HG03575 (cell line): ENCODE measurements around the gene SALL3.
"Not testable (repeated sequence)": the region's sequence is repeated elsewhere in the genome, so short reads cannot be mapped to it uniquely, and the experiment has no call there.

Source experiments
- ATAC-seq: cut with Tn5 transposase; IDR thresholded peaks from one replicate; pipeline ENCODE4 v1.9.1; 2021; ENCODE audit not compliant: unreplicated experiment, insufficient number of reproducible peaks, low FRiP score; ENCODE audit errors: extremely low read depth

The SALL3 gene

DNA sequence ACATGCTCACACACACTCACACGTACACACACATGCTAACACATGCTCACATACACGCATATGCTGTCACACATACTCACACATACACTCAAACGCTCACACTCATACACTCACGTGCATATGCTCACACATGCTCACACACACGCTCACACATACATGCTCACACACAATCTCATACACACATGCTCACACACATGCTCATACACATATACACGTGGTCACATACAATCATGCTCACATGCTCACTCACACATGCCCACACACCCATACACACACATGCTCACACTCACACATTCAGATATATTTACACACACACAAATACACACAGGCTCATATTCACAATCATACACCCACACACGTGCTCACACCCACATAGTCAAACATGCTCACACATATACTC lies 17.5 kb upstream of the SALL3 start:
- no peak for ATAC-seq

DNA sequence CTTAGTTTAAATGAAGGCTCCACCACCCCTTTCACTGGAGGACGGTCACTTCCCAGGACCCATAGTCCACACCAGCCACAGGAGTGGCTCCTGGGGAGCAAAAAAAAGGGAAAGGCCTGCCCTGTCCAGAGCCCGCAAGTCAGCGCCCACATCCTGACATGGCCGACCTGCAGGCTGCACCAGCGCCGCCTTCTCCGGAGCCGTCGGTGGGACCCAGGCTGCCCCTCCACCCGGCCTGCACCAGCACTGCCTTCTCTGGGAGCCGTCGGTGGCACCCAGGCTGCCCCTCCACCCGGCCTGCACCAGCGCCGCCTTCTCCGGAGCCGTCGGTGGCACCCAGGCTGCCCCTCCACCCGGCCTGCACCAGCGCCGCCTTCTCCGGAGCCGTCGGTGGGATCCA lies 14.9 kb upstream of the SALL3 start:
- ATAC-seq: not testable (repeated sequence)

DNA sequence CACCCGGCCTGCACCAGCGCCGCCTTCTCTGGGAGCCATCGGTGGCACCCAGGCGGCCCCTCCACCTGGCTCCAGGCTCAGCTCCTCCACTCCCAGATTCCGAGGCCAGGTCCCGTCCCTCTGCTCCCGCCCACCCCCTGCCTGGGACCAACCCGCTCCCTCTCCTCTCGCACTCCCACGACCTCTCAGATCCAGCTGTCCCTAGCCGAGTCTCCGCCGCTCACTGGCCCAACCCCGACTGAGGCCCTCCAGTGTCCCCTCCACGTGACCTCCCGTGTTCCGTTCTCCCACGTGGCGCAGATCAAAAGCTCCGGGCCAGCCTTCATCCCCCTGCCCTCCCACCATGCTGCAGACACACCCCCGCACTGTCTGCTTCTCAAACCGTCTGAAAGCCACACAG lies 14.4 kb upstream of the SALL3 start:
- no peak for ATAC-seq

DNA sequence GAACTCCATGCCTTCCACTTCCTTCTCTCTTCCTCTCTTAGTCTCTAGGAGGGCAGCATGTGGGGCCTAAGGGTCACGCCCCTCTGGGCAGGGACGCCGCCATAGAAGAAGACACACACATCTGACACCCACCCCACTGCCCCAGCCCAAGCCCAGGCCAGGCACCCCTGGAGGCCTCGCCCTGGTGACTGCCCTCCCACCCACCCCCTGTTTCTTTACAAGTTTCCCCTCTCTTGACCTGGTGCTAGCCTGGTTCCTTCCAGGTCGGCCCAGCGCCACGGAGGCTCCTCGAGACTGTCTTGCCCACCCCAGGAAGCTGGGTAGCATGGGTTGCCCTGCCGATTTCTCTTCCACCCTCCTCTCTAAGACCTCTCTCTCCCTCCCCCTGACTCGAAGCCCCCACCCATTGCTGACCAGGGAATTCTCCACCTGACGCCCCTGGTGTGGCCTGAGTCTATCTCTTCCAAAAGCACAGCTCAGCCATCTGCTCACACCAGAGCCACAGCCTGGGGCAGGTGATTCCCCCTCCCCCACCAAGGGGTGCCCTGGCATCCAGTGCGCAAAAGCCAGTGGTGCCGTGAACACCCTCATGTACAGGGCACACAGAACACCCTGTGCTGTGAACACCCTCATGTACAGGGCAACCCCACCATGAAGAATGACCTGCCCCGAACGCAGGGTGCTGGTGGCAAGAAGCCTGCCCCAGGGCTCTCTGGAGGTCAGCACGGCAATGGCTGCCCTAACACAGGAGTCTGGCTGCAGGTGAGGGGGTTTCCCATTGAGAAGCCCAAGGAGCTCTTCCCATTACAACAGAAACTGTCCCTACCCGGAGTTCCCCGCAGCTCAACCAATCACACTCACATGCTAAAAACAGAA lies 13.5 kb upstream of the SALL3 start:
- no peak for ATAC-seq

DNA sequence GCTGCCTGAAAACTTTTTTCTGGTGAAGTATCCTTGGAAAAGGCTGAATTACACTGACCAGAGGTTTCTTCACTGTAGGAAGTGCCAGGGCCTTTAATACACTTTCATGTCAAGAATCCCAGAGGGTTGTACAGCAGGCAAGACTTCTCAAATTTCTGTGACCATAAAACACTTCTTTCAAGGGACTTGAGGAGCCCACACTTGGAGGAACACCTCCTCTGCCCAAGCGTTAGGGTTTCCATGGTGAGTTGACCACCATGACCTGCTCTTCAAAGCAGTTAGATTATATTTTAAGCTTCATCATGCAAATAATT lies 12.9 kb upstream of the SALL3 start:
- ATAC-seq: no peak

DNA sequence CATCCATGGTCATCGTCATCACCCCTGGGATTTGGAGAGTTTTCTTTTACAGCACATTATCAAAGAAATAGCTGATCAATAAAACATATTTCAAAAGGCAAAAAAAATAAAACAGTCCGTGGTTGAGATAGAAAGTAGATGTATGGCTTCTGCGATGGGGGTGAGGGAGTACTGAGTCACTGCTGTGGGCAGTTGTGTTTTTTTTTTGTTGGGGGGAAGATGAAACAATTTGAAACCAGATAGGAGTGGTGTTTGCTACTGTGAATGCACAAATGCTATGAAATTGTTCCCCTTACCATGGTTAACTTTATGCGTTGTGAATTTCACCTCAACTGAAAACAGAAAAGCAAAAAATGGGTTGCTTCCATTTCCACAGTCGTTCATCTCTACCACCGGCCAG lies 11.9 kb upstream of the SALL3 start:
- no peak for ATAC-seq

DNA sequence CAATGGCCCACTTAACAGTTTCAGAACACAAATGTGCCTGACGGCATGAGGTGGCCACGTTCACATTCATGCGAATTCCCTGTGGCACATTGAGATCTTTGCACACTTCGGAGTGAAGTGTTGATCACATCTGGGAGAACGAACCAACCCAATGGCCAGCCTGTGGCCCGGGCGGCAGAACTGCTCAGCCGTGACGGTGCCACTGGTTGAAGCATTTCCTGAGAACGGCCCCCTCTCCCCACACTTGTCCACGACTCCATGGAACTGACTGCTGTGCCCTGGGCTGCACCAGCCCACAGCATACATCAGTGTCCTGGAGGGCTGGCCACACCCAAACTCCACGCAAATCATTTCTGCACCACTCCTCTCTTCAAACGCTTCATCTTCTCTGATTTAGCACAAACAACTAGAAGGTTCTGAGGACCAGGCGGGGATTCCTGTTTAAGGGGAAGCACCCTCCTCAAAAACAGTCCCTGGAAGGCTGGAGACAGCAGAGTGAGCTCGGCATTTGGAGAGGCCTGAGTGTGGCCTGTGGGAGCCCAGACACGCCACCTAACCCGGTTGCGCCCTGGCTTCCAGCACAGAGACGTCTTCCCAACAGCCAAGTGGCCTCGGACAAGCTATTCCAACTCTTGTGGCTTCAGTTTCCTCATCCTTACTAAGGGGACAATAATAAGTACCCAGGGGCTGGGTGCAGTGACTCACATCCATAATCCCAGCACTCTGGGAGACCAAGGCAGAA lies 9.9 kb upstream of the SALL3 start:
- no peak for ATAC-seq

DNA sequence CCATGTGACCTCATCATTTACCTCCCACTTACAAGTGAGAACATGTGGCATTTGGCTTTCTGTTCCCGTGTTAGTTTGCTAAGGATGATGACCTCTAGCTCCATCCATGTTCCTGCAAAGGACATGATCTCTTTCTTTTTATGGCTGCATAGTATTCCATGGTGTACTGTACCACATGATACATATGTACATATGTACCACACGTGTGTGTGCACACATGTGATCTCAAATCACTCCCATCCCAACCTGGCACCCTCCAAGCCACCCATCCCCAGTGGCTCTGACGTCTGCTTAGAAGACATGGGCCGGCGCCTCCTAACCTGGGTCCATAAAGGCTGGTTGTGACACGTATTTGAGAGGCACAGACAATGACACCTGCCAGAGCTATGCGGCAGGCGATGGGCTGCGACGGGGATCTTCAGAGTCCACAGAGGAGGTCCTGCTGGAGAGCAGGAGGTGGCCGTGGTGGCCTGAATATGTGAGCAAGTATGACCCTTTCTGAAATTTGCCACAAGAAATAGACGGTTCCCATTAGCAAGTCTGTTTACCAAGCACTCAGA lies 8.8 kb upstream of the SALL3 start:
- ATAC-seq: no peak

DNA sequence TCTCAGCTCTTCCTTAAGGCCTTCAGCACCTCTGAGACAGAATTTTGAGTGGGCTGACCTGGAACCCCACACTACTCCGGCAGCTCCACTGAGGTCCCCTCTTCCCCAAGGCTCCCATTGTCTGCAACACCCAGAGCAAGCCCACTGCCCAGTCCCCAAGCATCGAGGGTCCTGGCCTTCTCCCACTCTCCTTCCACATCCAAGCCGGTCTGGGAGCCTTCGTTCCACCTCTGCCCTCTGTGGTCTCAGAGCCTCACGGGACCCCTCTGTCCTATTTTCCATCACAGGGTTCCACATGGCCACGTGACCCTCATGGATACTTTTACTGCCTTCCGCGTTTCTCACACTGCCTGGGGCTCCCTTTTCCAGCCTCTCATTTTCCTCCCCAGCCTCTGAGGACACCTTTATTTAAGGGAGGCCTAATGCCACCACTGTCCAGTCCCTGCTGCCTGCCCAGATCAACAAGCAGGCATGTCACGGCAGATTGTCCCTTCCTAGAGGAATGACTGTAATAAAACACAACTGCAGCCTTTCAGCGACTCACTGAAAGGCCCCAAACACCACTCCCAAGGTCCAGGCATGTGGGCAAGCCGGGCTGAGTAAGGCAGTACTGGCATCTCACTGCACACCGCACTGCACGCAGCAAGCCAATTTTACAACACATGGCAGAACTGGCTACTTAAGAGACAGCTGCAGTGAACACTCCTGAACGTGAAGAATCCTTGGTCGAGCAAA lies 7.9 kb upstream of the SALL3 start:
- no peak for ATAC-seq

DNA sequence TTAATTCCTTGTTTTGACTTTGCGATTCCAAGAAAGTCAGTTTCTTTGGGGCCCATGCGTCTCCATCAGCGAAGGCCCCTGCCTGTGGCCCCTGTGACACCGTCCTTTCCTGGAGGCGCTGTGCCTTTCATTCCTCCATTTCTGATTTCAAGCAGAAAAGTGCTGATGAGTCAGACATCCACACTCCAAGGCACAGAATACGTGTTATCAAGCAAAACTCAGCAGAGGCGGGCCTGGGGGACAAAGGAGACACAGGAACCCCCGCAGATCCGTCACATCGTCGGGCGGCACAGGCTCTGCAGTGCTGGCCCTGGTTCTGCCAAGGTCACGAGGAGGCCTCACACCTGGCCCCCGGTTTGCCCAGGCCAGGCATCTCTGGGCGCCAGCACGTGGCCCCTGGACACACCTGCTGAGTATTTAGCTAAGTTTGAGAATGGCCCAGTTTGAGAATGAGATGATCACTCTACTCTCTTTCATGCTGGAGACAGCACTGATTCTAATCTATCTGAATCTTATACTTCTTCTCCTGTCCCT lies 7.2 kb upstream of the SALL3 start:
- no peak for ATAC-seq

DNA sequence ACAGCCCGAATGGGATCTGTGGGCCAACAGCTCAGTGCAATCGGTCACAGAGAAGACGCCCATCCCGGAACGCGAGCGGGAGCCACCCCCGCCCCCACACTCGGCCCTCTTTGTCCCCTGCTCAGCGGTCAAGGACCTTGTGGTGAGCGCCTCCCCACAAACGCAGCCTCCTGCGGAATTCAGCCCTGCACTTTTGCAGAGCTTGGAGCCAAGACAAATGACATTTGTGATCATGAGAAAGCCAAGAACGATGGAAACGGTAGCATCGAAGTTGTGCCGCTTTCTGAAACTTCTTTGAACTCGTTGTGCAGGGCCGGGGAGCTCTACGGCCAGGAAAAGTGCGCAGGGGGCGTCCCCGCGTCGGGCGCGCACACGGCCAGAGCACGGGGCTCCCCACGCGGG lies 6.7 kb upstream of the SALL3 start:
- ATAC-seq: no peak

DNA sequence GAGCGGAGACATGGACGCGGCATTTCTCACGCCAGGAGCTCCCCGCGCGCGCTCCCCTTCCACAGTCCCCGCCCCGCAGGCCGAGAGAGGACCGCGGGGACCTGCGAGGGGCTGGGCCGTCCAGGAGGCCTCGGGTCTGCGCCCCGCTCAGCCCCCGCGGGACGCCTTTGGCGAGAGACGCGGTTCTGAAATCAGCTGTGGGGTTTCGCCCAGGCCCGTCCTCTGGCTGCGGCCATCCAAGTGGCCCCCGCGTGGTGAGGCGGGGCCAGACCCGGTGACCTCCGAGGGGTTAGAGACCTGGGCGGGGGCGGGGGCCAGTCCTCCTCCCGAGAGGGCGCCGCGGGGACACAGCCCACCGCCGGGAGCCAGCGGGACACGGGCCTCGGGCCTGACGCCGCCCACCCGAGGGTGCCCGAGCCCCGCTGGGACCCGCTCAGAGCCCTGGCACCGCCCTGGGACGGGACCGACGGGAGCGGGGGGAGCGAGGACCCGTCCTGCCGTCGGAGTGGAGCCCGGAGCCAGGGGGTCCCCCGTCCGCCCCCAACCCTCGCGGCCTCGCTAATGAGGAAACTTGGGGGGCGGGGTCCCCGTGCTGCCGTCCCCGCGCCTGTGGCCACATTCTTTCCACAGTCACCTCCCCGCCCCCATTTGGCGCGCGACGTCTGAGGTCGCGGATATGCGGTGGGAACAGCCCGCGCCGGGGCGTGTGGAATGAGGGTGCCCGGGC lies 6.1 kb upstream of the SALL3 start:
- ATAC-seq: no peak

DNA sequence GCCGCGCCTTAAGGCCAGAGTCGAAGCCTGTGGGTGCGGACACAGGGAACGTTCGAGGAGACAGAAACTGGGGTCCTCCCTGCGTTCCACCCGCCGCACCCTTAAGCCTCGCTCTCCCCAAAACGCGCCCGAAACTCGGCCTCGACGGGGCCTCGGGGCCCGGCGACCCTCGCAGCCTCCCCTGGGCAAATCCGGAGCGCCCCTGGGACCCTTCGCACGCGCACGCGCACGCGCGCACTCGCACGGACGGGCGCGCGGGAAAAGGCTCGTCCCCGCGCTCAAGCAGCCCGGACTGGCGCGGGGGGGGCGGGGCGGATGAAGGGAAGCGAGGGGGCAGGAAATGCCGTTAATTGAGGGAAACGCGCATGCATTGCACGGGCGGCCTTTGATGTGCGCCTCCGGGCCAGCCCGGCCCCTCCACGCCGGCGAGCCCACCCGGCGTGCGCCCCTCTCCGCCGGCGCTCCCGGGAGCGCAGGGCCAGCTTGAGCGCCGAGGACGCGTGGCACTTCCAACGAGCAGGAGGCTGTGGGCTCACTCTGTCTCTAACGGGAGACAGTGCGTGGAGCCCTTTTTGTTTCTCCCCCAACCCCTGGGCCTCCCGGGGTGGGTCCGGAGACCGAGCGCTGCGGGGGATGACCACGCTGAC lies 5.4 kb upstream of the SALL3 start:
- ATAC-seq: no peak

DNA sequence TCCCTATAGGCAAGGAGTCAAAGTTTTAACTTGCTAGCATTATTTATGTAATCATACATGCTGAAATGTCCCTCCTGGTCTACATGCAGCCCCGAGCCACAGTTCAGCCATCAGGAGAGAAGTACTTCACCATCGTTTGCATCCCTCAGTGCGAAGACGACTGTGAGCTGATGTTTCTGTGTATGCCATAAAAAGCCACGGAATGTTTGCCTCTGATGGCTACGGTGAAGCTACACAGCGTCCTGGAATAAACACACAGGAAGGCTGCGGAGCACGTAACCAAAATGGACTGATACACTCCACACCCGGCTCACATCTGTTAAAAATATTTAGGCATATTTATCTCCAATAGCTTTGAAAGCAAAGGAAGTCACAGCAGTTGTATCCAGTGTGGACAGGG lies 4.3 kb upstream of the SALL3 start:
- ATAC-seq: no peak

DNA sequence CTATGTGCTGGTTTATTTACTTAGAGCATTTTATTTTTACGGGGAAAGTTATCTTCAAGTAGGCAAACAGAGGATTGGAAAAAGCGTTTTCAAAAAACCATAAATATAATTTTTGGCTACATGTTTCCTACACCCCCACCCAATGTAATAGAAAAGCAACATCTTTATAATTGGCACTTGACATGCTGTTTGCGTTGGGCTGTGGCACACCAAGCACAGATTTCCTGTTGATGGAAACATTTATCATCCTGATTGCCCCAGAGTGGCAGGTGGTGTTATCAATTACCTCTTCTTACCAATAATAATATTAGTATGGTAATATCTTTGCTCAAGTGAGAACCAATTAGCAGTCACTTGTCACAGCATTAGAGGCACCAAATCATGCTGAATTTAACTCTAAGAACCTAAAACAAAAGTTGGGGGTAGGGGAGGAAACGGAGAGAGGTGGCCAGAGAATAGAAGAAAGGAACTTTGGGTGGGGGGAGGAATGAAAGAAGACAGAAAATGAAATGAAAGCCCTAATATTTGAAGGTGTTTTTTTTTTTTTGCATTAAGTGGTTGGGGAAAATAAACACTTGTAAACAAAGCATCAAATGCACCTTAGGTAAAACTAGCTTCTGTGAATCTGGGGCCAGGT lies 3.8 kb upstream of the SALL3 start:
- no peak for ATAC-seq

DNA sequence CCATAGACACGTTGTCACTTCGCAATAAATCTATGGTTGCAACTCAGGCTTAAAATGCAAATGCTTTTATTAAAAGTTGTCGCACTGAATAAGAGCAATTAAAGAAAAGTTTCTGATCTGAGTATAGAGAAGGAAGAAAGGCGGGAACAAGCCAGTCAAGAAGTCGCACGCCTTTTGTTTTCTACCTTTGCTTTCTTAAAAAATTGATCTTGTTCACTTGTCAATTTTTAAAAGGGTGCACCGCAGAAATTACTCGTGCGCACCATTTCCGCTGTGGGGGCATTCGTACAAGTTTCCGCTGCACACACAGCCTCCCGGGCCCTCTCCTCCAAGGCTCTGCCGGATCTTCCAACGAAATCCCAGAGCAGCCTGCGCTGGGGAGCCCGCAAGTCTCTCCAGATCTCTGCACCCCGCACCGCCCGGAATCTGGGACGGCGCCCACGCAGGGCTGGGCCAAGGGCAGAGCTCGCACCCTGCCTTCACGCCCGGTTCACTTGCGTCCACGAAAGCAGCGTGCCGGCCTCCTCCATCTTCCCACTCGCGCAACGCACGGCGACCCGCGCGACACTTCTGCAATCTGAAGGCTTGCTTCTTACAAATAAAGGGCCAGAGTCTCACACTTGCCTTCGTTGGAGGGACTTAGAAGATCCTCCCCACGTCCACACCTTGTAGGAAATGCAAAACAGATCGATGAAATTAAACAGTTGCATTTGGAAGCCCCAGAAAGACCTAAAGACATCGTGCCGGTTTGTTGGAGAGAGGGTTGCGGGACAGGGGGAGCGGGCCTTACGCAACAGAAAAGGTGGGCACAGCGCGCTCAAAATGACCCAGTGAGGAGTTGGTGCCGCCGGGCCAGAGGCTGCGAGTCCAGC lies 2.6 kb upstream of the SALL3 start:
- no peak for ATAC-seq
